Measurements from ENCODE around the gene IL31RA.

The IL31RA gene

GRCh38 chr5:55853041-55853670 is 2.0 kb downstream of the IL31RA start:
- no peaks in the 10 kb centered on the region for H3F3A ChIP-seq (ENCODE audit: low read depth)
- no peaks in the 10 kb centered on the region for H4K20me1 ChIP-seq (ENCODE audit: insufficient read depth, low read length, poor library complexity, severe bottlenecking)
- no peak overlapping the region for H3K4me3 ChIP-seq (ENCODE audit: low read length, poor library complexity, severe bottlenecking)
- no peaks in the 10 kb centered on the region for H3K79me2 ChIP-seq (ENCODE audit: insufficient read depth, low read length)
- H3K27me3 ChIP-seq (ENCODE audit: insufficient read depth, low read length, poor library complexity, severe bottlenecking): peaks cover 5% of the 10 kb centered on the region
- no peaks in the 10 kb centered on the region for H3K9me3 ChIP-seq (ENCODE audit: insufficient read depth, low read depth, low read length)
- H3K9me2 ChIP-seq (replicated peaks; ENCODE audit: low read depth, low read length): no peaks in the 10 kb centered on the region
- H3K36me3 ChIP-seq (ENCODE audit: insufficient read depth, low read length): no peaks in the 10 kb centered on the region
- peaks cover 18% of the 10 kb centered on the region for H3K4me1 ChIP-seq (ENCODE audit: insufficient read depth, low read length, poor library complexity, severe bottlenecking)
- TF ChIP-seq CTCF (conservative IDR thresholded peaks at IDR 0.05; ENCODE audit: low read length) (no peak), EZH2phosphoT487 (IDR thresholded peaks at IDR 0.05; ENCODE audit: borderline replicate concordance) (no peak)
- no peak overlapping the region for H3K4me2 ChIP-seq (ENCODE audit: low read depth, low read length, poor library complexity, severe bottlenecking)
- H2AFZ ChIP-seq (ENCODE audit: low read length): no peak overlapping the region
- no peak overlapping the region for H3K9ac ChIP-seq (ENCODE audit: low read depth, low read length, poor library complexity, severe bottlenecking)

- Histone ChIP-seq H4K20me1 (ENCODE audit: insufficient read depth, low read length, poor library complexity, severe bottlenecking) (no peaks in the 10 kb centered on the region), H3K9ac (ENCODE audit: low read depth, low read length, poor library complexity, severe bottlenecking) (no peak overlapping the region), H3K9me2 (replicated peaks; ENCODE audit: low read depth, low read length) (no peaks in the 10 kb centered on the region), H3K4me3 (ENCODE audit: low read length, poor library complexity, severe bottlenecking) (no peak overlapping the region), H3K4me2 (ENCODE audit: low read depth, low read length, poor library complexity, severe bottlenecking) (no peak overlapping the region), H3K9me3 (ENCODE audit: insufficient read depth, low read depth, low read length) (no peaks in the 10 kb centered on the region), H3K36me3 (ENCODE audit: insufficient read depth, low read length) (no peaks in the 10 kb centered on the region), H3K4me1 (ENCODE audit: insufficient read depth, low read length, poor library complexity, severe bottlenecking) (peaks cover 18% of the 10 kb centered on the region), H3F3A (ENCODE audit: low read depth) (no peaks in the 10 kb centered on the region), H2AFZ (ENCODE audit: low read length) (no peak overlapping the region), H3K27me3 (ENCODE audit: insufficient read depth, low read length, poor library complexity, severe bottlenecking) (peaks cover 5% of the 10 kb centered on the region), H3K79me2 (ENCODE audit: insufficient read depth, low read length) (no peaks in the 10 kb centered on the region)
- no peak for TF ChIP-seq EZH2phosphoT487 (IDR thresholded peaks at IDR 0.05; ENCODE audit: borderline replicate concordance)
- no peak for TF ChIP-seq CTCF (conservative IDR thresholded peaks at IDR 0.05; ENCODE audit: low read length)
These were observed 2.7 kb downstream of the IL31RA start for GRCh38 chr5:55853818-55854217.

GRCh38 chr5:55855509-55855908 is 4.4 kb downstream of the IL31RA start:
- Histone ChIP-seq H3K27me3 (ENCODE audit: insufficient read depth, low read length, poor library complexity, severe bottlenecking) (peaks cover 5% of the 10 kb centered on the region), H4K20me1 (ENCODE audit: insufficient read depth, low read length, poor library complexity, severe bottlenecking) (no peaks in the 10 kb centered on the region), H3K9ac (ENCODE audit: low read depth, low read length, poor library complexity, severe bottlenecking) (no peak overlapping the region), H3K4me2 (ENCODE audit: low read depth, low read length, poor library complexity, severe bottlenecking) (peak overlapping the region; percentile 28), H3K79me2 (ENCODE audit: insufficient read depth, low read length) (no peaks in the 10 kb centered on the region), H3K36me3 (ENCODE audit: insufficient read depth, low read length) (no peaks in the 10 kb centered on the region), H3K4me1 (ENCODE audit: insufficient read depth, low read length, poor library complexity, severe bottlenecking) (peaks cover 18% of the 10 kb centered on the region), H2AFZ (ENCODE audit: low read length) (no peak overlapping the region), H3K9me2 (replicated peaks; ENCODE audit: low read depth, low read length) (no peaks in the 10 kb centered on the region), H3K4me3 (ENCODE audit: low read length, poor library complexity, severe bottlenecking) (no peak overlapping the region), H3F3A (ENCODE audit: low read depth) (no peaks in the 10 kb centered on the region), H3K9me3 (ENCODE audit: insufficient read depth, low read depth, low read length) (no peaks in the 10 kb centered on the region)
- TF ChIP-seq EZH2phosphoT487 (IDR thresholded peaks at IDR 0.05; ENCODE audit: borderline replicate concordance) (no peak), CTCF (conservative IDR thresholded peaks at IDR 0.05; ENCODE audit: low read length) (peak; percentile 26; the same call in 1 of the 2 replicates)
